ENCODE results near the gene TMPRSS6.

Gene TMPRSS6

DNA sequence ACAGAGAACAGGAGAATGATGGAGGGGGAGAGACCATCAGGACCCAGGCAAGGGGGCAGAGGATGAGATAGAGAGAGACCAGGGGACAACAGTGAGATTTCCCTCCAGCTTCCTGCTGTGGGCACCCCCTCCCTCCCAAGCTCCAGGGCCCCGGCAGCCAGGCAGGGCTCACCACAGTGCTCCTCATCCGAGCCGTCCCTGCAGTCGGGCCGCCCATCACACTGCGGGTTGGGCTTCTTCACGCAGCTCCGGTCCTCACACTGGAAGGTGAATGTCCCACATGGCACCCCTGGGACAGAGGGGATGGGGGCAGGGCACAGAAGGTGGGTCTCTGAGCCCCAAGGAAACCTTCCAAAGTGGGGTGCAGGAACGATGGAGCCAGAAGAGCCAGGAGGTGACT lies 38.8 kb downstream of the TMPRSS6 start:
- Mint-ChIP-seq H3K9me3 (no peaks in the 10 kb centered on the region), H3K27me3 (ENCODE audit: low read depth) (peaks cover 23% of the 10 kb centered on the region), H3K4me3 (no peak overlapping the region), H3K36me3 (ENCODE audit: low read depth) (no peaks in the 10 kb centered on the region), H3K27ac (no peak overlapping the region), H3K4me1 (no peaks in the 10 kb centered on the region)
- no peak for TF ChIP-seq CTCF (IDR thresholded peaks at IDR 0.05; ENCODE audit: unreplicated experiment in 3 of 3)

DNA sequence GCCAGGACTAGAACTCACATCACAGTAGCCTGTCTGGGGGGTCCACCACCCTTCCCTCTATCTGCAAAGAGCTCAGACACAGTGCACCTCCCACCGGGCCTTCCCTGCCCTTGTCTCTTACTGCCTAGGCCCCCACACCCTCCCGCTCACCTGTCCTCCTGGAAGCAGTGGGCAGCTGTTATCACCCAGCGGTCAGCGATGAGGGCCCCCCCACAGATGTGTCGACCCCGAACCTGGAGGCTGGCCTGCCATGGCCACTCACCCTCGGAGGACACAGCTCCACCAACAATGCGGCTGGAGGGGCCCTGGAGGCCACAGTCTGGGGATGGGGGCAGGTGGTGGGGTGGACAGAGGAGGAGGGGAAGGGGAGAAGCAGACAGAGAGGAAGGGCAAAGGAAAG lies 39.2 kb downstream of the TMPRSS6 start:
- H3K4me3 Mint-ChIP-seq = no peak overlapping the region
- no peak for TF ChIP-seq CTCF (IDR thresholded peaks at IDR 0.05; ENCODE audit: unreplicated experiment in 3 of 3)
- H3K27me3 Mint-ChIP-seq (ENCODE audit: low read depth) = peaks cover 23% of the 10 kb centered on the region
- no peak overlapping the region for H3K27ac Mint-ChIP-seq
- no peaks in the 10 kb centered on the region for H3K36me3 Mint-ChIP-seq (ENCODE audit: low read depth)
- H3K9me3 Mint-ChIP-seq = no peaks in the 10 kb centered on the region
- H3K4me1 Mint-ChIP-seq = no peaks in the 10 kb centered on the region

DNA sequence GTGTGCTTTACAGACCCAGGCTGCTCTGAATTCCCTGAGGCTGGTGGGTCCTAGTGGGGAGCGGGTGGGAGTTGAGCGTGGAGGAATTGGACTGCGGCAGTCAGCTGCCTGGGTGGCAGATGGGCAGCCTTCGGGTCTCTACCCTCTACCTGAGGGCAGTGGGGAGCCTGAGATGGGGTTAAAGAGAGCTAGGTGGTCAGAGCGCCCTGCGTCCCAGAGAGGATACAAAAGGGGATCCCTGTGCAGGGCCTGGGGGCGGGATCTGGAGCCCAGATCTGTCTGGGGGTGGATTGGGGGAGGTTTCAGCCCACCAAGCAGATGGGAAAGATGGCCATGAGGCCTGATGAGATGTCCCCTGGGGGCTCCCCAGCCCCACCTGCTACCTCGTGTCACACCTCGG lies 39.8 kb downstream of the TMPRSS6 start:
- H3K4me3 Mint-ChIP-seq = no peak overlapping the region
- no peaks in the 10 kb centered on the region for H3K4me1 Mint-ChIP-seq
- no peak for TF ChIP-seq CTCF (IDR thresholded peaks at IDR 0.05; ENCODE audit: unreplicated experiment in 3 of 3)
- H3K36me3 Mint-ChIP-seq (ENCODE audit: low read depth) = no peaks in the 10 kb centered on the region
- peaks cover 23% of the 10 kb centered on the region for H3K27me3 Mint-ChIP-seq (ENCODE audit: low read depth)
- no peak overlapping the region for H3K27ac Mint-ChIP-seq
- no peaks in the 10 kb centered on the region for H3K9me3 Mint-ChIP-seq

- Mint-ChIP-seq H3K4me3 (no peak overlapping the region), H3K36me3 (ENCODE audit: low read depth) (no peaks in the 10 kb centered on the region), H3K4me1 (no peaks in the 10 kb centered on the region), H3K27ac (no peak overlapping the region), H3K27me3 (ENCODE audit: low read depth) (peaks cover 23% of the 10 kb centered on the region), H3K9me3 (no peaks in the 10 kb centered on the region)
- TF ChIP-seq CTCF (IDR thresholded peaks at IDR 0.05; ENCODE audit: unreplicated experiment in 3 of 3) = no peak
Measured at GRCh38 chr22:37069319-37069718, 40.2 kb downstream of the TMPRSS6 start.

GRCh38 chr22:37068859-37069258 lies 40.7 kb downstream of the TMPRSS6 start:
- Mint-ChIP-seq H3K36me3 (ENCODE audit: low read depth) (no peaks in the 10 kb centered on the region), H3K27me3 (ENCODE audit: low read depth) (peaks cover 23% of the 10 kb centered on the region)

More at GRCh38 chr22:37068859-37069258, 40.7 kb downstream of the TMPRSS6 start:
- no peaks in the 10 kb centered on the region for H3K4me1 Mint-ChIP-seq
- peak in 1 of 3 experiments; percentile 19 for TF ChIP-seq CTCF (IDR thresholded peaks at IDR 0.05; ENCODE audit: unreplicated experiment in 3 of 3)
- H3K27ac Mint-ChIP-seq = no peak overlapping the region
- no peak overlapping the region for H3K4me3 Mint-ChIP-seq
- no peaks in the 10 kb centered on the region for H3K9me3 Mint-ChIP-seq
